ENCODE measurements around the gene ARGFX.
"Not testable (repeated sequence)": the region's sequence is repeated elsewhere in the genome, so short reads cannot be mapped to it uniquely, and the experiment has no call there.

The ARGFX gene

GRCh38 chr3:121567649-121568048 lies at the start of gene ARGFX:
TSS of gene ARGFX (plus strand) at chr3:121567949. CDS start at chr3:121570714, 2,765 bp downstream.
- H3K4me3 ChIP-seq (ENCODE audit: low read depth, low read length), result no peak within 1 kb of the TSS
- no peak for DNase-seq (ENCODE audit: low read depth)

- H3K4me3 ChIP-seq (ENCODE audit: low read depth, low read length), result no peak overlapping the region
- DNase-seq (ENCODE audit: low read depth), result peak; percentile 31
Observed at GRCh38 chr3:121517953-121518655, 49.6 kb upstream of the ARGFX start.

DNA sequence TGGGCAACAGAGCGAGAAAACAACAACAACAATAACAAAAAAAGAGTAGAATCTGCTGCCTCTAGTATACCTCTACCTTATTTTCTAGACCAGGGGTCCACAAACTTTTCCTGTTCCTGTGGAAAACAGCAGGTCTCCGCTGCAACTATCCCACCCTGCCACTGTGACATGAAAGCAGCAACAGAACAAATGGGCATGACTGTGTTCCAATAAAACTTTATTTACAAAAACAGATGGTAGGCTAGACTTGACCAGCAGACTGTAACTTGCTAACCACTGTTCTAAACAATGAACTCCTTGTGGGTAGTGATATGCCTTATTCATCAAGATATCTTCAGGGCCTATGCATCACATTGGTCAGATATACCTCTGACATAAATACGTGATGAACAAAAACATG lies 47.2 kb upstream of the ARGFX start:
- no peak overlapping the region for H3K4me3 ChIP-seq (ENCODE audit: low read depth, low read length)
- no peak for DNase-seq (ENCODE audit: low read depth)

- no peak for DNase-seq (ENCODE audit: low read depth)
- H3K4me3 ChIP-seq (ENCODE audit: low read depth, low read length), result no peak overlapping the region
Observed at GRCh38 chr3:121529308-121529707, 38.4 kb upstream of the ARGFX start.

DNA sequence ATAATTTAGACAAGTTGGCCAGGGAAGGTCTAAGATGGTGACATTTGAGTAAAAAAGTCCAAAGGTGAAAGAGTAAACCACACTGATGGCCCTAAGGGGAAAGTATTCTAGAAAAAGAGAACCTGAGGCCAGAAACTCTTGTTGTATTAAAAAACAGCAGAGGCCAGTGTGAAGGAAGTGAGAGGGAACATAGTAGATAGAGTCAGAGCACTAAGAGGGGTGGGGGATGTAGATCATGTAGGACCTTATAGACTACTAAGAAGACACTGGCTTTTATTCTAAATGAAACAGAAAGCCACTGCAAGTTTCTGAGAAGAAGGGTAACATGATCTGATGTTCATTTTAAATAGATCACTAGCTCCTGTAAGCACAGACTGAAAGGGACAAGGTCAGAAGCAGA lies 36.5 kb upstream of the ARGFX start:
- no peak for DNase-seq (ENCODE audit: low read depth)

DNA sequence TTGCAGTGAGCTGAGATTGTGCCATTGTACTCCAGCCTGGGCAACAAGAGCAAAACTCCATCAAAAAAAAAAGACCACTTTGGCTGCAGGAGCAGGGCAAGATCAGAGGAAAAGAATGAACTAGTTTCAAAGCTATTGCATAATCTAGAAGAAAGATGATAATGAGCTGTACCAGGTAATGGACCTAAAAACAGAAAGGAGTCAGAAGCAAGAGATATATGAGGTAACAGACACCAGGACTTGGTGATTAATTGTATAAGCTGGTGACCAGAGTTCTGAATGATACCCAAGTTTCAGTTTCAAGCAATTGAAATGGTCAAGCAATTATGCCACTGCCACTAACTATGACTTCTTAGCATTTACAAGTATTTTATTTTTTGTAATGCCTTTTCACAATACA lies 24.8 kb upstream of the ARGFX start:
- H3K4me3 ChIP-seq (ENCODE audit: low read depth, low read length), result no peak overlapping the region
- DNase-seq (ENCODE audit: low read depth), result no peak

More for the DNA sequence above, 36.5 kb upstream of the ARGFX start:
- no peak overlapping the region for H3K4me3 ChIP-seq (ENCODE audit: low read depth, low read length)

DNA sequence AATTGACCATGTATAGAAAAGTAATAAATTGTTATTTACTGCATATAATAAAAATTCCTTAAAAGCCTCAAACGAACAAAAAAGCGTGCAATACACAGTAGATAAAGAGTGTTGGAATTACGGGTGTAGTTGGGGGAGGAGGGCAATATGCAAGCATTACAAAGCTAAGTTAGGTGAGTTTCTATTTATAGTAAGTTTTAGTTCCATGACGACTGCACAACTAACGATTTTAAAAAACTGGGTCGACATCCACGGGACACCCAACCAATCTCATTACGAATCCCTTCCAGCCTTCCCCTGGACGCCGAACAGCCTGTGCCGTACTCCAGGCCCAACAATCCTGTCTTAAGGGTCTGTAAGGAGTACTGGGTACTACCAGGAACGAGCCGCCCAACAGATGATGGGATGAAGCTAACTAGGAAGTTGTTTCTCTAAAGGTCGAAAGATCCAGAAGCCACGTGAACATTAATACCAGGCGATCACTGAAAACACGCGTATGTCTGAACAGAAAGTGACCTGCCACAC lies 22.6 kb upstream of the ARGFX start:
- no peak for DNase-seq (ENCODE audit: low read depth)
- peak overlapping the region; percentile 81 for H3K4me3 ChIP-seq (ENCODE audit: low read depth, low read length)

- peak within 1 kb of the TSS; percentile 81 for H3K4me3 ChIP-seq (ENCODE audit: low read depth, low read length)
- peak; percentile 90 for DNase-seq (ENCODE audit: low read depth)
Observed at GRCh38 chr3:121545574-121546455, 21.9 kb upstream of the ARGFX start, which contains the start of gene POLQ. TSS of gene POLQ (minus strand) at chr3:121545988. CDS start at chr3:121545877, 111 bp downstream.

- no peak overlapping the region for H3K4me3 ChIP-seq (ENCODE audit: low read depth, low read length)
- no peak for DNase-seq (ENCODE audit: low read depth)
Observed at GRCh38 chr3:121552379-121552778, 15.4 kb upstream of the ARGFX start.

- DNase-seq (ENCODE audit: low read depth), result no peak
- H3K4me3 ChIP-seq (ENCODE audit: low read depth, low read length), result no peak overlapping the region
Observed at GRCh38 chr3:121552797-121553196, 15.0 kb upstream of the ARGFX start.

DNA sequence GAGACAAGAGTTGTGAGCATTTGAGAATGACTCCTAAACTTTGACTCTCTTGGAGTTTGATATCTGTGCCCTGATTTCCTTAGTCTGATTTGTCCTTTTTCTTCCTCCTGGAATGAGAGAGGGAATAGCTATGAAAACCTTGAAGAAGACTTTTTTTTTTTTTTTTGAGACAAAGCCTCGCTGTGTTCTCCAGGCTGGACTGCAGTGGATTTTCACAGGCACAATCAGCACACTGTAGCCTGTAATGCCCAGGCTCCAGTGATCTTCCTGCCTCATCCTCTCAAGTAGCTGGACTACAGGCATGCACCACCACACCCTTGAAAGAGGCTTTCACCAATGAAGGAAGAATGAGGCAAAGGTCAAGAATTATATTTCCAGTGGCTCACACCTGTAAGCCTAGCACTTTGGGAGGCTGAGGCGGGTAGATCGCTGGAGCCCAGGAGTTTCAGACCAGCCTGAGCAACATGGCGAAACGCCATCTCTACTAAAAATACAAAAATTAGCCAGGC lies 10.3 kb upstream of the ARGFX start:
- no peak overlapping the region for H3K4me3 ChIP-seq (ENCODE audit: low read depth, low read length)
- DNase-seq (ENCODE audit: low read depth), result no peak

- no peak for DNase-seq (ENCODE audit: low read depth)
- H3K4me3 ChIP-seq (ENCODE audit: low read depth, low read length), result no peak overlapping the region
Observed at GRCh38 chr3:121562148-121562547, 5.6 kb upstream of the ARGFX start.

DNA sequence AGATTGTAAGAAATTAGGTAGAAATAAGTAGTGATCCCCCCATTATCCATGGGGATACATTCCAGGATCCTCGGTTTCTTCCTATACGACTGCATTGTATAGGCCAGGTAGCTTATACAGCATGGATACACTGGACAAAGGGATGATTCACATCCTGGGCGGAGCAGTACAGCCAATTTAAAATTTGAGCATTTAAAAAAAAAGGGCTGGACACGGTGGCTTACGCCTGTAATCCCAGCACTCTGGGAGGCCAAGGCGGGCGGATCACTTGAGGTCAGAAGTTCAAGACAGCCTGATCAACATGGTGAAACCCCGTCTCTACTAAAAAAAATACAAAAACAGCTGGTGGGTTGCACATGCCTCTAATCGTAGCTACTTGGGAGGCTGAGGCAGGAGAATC lies 976 bp upstream of the ARGFX start:
- no peak for DNase-seq (ENCODE audit: low read depth)
- no peak overlapping the region for H3K4me3 ChIP-seq (ENCODE audit: low read depth, low read length)

- H3K4me3 ChIP-seq (ENCODE audit: low read depth, low read length), result no peak overlapping the region
- DNase-seq (ENCODE audit: low read depth), result no peak
Observed at GRCh38 chr3:121574449-121574848, 6.7 kb downstream of the ARGFX start.

- DNase-seq (ENCODE audit: low read depth), result no peak
- no peak overlapping the region for H3K4me3 ChIP-seq (ENCODE audit: low read depth, low read length)
Observed at GRCh38 chr3:121581691-121582090, 13.9 kb downstream of the ARGFX start.

- no peak for DNase-seq (ENCODE audit: low read depth)
Observed at GRCh38 chr3:121584418-121584817, 16.7 kb downstream of the ARGFX start.

GRCh38 chr3:121592856-121593702 lies 25.3 kb downstream of the ARGFX start, which contains the start of gene FBXO40:
TSS of gene FBXO40 (plus strand) at chr3:121593379. CDS start at chr3:121620576, 27,197 bp downstream.
- no peak within 1 kb of the TSS for H3K4me3 ChIP-seq (ENCODE audit: low read depth, low read length)
- DNase-seq (ENCODE audit: low read depth), result no peak

More at GRCh38 chr3:121584418-121584817, 16.7 kb downstream of the ARGFX start:
- H3K4me3 ChIP-seq (ENCODE audit: low read depth, low read length), result no peak overlapping the region

DNA sequence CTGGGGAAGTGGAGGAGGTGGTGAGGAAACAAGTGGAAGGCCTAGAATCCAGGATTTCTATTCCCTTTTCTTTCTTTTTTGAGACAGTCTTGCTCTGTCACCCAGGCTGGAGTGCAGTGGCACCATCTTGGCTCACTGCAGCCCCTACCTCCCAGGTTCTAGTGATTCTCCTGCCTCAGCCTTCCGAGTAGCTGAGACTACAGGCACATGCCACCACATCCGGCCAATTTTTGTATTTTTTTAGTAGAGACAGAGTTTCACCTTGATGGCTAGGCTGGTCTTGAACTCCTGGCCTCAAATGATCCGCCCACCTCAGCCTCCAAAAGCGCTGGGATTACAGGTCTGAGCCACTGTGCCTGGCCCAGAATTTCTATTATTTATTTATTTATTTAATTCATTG lies 26.1 kb downstream of the ARGFX start:
- not testable (repeated sequence) for DNase-seq (ENCODE audit: low read depth)

GRCh38 chr3:121594850-121595249 lies 27.1 kb downstream of the ARGFX start:
- no peak for DNase-seq (ENCODE audit: low read depth)

More for the DNA sequence above, 26.1 kb downstream of the ARGFX start:
- H3K4me3 ChIP-seq (ENCODE audit: low read depth, low read length), result not testable (repeated sequence)

More at GRCh38 chr3:121594850-121595249, 27.1 kb downstream of the ARGFX start:
- H3K4me3 ChIP-seq (ENCODE audit: low read depth, low read length), result no peak overlapping the region
